Stomach (tissue), 4 donors: Measurements from ENCODE around the gene NRN1L.

Source experiments
- EP300 ChIP-seq: sonication (generic); formaldehyde crosslinking; IDR thresholded peaks from one replicate; pipeline ENCODE4 v1.6.1; 2017; ENCODE audit warnings: antibody characterized with exemption
- POLR2A ChIP-seq, 4 donors: fragments of 450-650 bp; IDR thresholded peaks; one replicate each; pipeline ENCODE4 v1.6.1; 2016; ENCODE audit warnings: antibody characterized with exemption in 4 of 4, control low read depth in 2 of 4, mild to moderate bottlenecking in 1 of 4, moderate library complexity in 1 of 4
- POLR2AphosphoS5 ChIP-seq, 3 donors: sonication (generic); formaldehyde crosslinking; IDR thresholded peaks; one replicate each; pipeline ENCODE4 v1.6.1; 2016; ENCODE audit warnings: antibody characterized with exemption in 3 of 3
- TF ChIP-seq, protein P1 (sequence below), 7 experiments: fragments of 450-650 bp in 4 of 7; fragments of 200-600 bp in 3 of 7; sonication (generic) in 3 of 7; IDR thresholded peaks; one replicate each; pipeline ENCODE4 v1.5.1; 2016 to 2019; ENCODE audit warnings: antibody characterized with exemption in 7 of 7, control low read depth in 2 of 7, mild to moderate bottlenecking in 1 of 7

- TF ChIP-seq, protein P1, sequence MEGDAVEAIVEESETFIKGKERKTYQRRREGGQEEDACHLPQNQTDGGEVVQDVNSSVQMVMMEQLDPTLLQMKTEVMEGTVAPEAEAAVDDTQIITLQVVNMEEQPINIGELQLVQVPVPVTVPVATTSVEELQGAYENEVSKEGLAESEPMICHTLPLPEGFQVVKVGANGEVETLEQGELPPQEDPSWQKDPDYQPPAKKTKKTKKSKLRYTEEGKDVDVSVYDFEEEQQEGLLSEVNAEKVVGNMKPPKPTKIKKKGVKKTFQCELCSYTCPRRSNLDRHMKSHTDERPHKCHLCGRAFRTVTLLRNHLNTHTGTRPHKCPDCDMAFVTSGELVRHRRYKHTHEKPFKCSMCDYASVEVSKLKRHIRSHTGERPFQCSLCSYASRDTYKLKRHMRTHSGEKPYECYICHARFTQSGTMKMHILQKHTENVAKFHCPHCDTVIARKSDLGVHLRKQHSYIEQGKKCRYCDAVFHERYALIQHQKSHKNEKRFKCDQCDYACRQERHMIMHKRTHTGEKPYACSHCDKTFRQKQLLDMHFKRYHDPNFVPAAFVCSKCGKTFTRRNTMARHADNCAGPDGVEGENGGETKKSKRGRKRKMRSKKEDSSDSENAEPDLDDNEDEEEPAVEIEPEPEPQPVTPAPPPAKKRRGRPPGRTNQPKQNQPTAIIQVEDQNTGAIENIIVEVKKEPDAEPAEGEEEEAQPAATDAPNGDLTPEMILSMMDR (IDR thresholded peaks at IDR 0.05): no peak
- TF ChIP-seq POLR2AphosphoS5 (IDR thresholded peaks at IDR 0.05) (no peak), POLR2A (IDR thresholded peaks at IDR 0.05) (no peak), EP300 (no peak)
Observed at GRCh38 chr16:67907397-67908180, 22.9 kb downstream of the NRN1L start.
